Glutamatergic neuron (in vitro differentiated cells): ENCODE data around the gene CDH4. TPM values are rescaled to one million over a fixed set of nuclear protein-coding genes. Genes with fewer than 3 reads are reported as not detected.

ENCODE experiments used
- DNase-seq: peaks from one replicate; pipeline ENCODE4 v3.0.0; 2022
- H3K27ac Mint-ChIP-seq: one replicate; pipeline ENCODE4 v1.8.0; 2020; ENCODE audit warnings: mild to moderate bottlenecking, mixed read lengths, inconsistent platforms; ENCODE audit not compliant: unreplicated experiment
- H3K27me3 Mint-ChIP-seq: one replicate; pipeline ENCODE4 v1.8.0; 2020; ENCODE audit warnings: mild to moderate bottlenecking, moderate library complexity, mixed read lengths, inconsistent platforms; ENCODE audit not compliant: unreplicated experiment
- H3K36me3 Mint-ChIP-seq: one replicate; pipeline ENCODE4 v1.8.0; 2020; ENCODE audit warnings: mild to moderate bottlenecking, mixed read lengths, inconsistent platforms; ENCODE audit not compliant: unreplicated experiment
- H3K4me1 Mint-ChIP-seq: one replicate; pipeline ENCODE4 v1.8.0; 2020; ENCODE audit warnings: mild to moderate bottlenecking, low read depth, mixed read lengths, inconsistent platforms; ENCODE audit not compliant: unreplicated experiment
- H3K4me3 Mint-ChIP-seq: one replicate; pipeline ENCODE4 v1.8.0; 2020; ENCODE audit warnings: mild to moderate bottlenecking, mixed read lengths, inconsistent platforms; ENCODE audit not compliant: unreplicated experiment
- H3K9me3 Mint-ChIP-seq: one replicate; pipeline ENCODE4 v1.8.0; 2020; ENCODE audit warnings: mild to moderate bottlenecking, moderate library complexity, mixed read lengths, inconsistent platforms; ENCODE audit not compliant: unreplicated experiment
- total RNA-seq: library from RNA; stranded (reverse); fragmentation: NEBNext Ultra II Directional; extraction: Animal tissue kit (Norgen Biotek cat#: 25700); gene quantifications from one replicate; pipeline ENCODE4 v1.2.1, GENCODE V29; 2021; ENCODE audit not compliant: unreplicated experiment
- TF ChIP-seq, protein P1 (sequence below): fragments of 200-600 bp; sonication (generic); IDR thresholded peaks from one replicate; pipeline ENCODE4 v1.5.0; 2021; ENCODE audit not compliant: partially characterized antibody, unreplicated experiment

CDH4 gene
- total RNA-seq, 1 donor from 2014 or later = 1.2 TPM

DNA sequence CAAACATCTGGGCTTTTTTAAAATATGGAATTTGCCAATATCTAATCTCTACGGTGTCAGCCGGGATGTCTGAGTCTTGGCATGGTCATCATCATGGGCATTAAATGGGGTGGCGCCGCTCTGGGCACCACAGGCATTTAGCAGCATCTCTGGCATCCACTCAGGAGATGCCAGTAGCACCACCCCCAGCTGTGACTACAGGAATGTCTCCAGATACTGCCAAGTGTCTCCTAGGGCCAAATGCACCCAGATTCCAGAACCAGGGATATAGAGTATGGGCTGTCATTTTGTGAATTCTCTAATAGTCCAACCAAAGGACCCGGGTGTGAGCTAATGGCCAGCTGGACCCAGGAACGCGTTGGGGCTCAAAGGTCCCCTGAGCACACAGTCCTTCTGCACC lies 452.6 kb downstream of the CDH4 start:
- no peak for DNase-seq
- Mint-ChIP-seq H3K4me1 (no peaks in the 10 kb centered on the region), H3K4me3 (no peak overlapping the region), H3K27me3 (peaks cover 2% of the 10 kb centered on the region), H3K36me3 (no peaks in the 10 kb centered on the region), H3K27ac (no peak overlapping the region), H3K9me3 (peaks cover 3% of the 10 kb centered on the region)
- TF ChIP-seq, protein P1, sequence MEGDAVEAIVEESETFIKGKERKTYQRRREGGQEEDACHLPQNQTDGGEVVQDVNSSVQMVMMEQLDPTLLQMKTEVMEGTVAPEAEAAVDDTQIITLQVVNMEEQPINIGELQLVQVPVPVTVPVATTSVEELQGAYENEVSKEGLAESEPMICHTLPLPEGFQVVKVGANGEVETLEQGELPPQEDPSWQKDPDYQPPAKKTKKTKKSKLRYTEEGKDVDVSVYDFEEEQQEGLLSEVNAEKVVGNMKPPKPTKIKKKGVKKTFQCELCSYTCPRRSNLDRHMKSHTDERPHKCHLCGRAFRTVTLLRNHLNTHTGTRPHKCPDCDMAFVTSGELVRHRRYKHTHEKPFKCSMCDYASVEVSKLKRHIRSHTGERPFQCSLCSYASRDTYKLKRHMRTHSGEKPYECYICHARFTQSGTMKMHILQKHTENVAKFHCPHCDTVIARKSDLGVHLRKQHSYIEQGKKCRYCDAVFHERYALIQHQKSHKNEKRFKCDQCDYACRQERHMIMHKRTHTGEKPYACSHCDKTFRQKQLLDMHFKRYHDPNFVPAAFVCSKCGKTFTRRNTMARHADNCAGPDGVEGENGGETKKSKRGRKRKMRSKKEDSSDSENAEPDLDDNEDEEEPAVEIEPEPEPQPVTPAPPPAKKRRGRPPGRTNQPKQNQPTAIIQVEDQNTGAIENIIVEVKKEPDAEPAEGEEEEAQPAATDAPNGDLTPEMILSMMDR = no peak

DNA sequence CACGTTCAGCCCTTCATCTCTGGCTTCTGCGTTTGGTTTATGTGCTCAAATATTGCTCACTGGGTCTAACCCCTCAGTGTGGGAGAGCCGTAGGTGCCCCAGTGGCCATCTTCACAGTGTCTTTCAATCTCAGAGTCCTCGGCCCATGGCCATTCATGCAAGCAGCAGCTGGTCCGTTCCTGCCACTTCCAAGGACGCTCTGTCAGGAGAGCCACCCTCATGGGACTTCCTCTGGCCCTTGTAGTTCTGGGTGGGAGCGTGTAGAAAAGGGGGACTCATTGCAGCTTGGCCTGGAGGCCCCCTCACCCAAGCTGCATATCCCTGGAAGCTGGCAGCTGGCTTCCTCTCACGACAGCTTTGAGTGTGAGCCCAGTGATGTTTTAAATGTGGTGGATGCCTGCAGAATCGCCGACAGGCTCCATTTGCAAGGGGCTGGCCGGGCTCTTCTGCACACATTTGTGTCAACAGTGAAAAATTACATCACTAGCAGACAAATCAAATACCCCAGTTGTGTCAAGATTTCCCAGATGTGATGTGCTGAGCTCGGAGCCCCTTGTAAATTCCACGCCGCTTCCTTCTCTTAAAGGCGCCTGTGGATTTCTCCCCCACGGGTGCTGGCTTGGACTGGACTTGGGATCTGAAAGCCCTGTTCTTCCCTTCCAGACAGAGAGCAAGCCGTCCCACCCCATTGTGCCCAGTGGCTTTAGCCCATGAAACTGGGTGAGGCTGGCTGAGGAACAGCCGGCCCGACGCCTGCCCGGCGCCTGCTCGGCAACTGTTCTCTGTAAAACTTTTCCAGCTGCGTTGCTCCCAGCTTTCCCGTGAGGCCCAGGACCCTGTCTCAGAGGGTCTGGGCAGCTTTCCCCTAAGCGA lies 453.6 kb downstream of the CDH4 start:
- no peak for DNase-seq
- peaks cover 4% of the 10 kb centered on the region for H3K9me3 Mint-ChIP-seq
- H3K27me3 Mint-ChIP-seq = no peaks in the 10 kb centered on the region
- H3K4me1 Mint-ChIP-seq = no peaks in the 10 kb centered on the region
- TF ChIP-seq, protein P1 = no peak
- H3K4me3 Mint-ChIP-seq = no peak overlapping the region
- no peaks in the 10 kb centered on the region for H3K36me3 Mint-ChIP-seq
- no peak overlapping the region for H3K27ac Mint-ChIP-seq

DNA sequence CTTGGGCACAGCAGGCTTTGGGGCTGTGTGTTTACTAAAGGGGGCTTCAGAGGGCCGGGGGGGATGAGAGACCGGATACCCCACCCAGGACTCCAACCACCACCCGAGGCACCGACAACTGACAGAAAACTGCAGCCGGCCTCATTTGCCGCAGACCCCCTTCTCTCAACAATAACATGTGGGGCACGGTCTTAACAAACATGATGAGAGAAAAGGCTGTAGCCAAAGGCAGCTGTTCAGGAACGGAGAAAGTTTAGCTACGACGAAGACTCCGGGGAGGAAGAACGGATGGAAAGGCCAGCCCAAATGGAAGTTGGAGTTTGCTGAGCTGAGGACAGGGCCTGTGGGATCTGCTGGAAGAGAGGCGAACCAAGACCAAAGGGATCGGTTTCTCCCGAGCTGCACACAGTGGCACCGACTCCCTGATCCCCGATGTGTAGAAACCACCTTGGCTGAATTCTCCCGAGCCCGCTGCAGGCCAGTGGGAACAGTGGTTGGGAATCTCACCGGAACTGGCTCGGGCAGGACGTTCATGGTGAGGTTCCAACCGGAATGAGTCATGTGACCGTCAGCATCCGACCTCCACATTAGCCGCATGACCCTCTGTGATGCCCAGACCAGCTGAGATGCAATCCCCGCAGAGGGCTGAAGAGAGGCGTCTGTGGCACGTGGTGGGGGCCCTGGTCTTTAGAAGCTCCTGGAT lies 454.3 kb downstream of the CDH4 start:
- H3K27me3 Mint-ChIP-seq = peaks cover 4% of the 10 kb centered on the region
- TF ChIP-seq, protein P1 = no peak
- H3K4me3 Mint-ChIP-seq = no peak overlapping the region
- peaks cover 2% of the 10 kb centered on the region for H3K9me3 Mint-ChIP-seq
- no peak overlapping the region for H3K27ac Mint-ChIP-seq
- no peaks in the 10 kb centered on the region for H3K36me3 Mint-ChIP-seq
- no peak for DNase-seq
- H3K4me1 Mint-ChIP-seq = no peaks in the 10 kb centered on the region

DNA sequence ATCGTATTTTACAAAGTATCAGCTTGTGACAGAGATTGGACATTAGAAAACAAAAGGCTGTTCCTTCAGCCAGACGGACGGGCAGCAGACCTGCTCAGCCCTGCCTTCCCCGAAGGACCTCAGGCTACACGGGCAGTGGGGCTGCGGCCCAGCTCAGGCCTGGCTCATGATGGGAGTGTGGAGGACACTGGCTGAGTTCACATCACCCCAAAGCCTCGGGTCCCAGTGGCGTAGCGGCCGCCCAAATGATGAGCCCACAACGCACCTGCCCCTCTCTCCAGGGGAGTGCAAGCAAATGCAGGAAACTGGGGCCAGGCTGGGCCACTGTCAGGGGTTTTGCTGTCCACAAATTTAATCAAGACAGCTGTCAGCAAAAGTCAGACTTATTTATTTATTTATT lies 456.8 kb downstream of the CDH4 start:
- TF ChIP-seq, protein P1 = no peak
- Mint-ChIP-seq H3K9me3 (peaks cover 6% of the 10 kb centered on the region), H3K27me3 (peaks cover 5% of the 10 kb centered on the region), H3K36me3 (no peaks in the 10 kb centered on the region), H3K27ac (no peak overlapping the region), H3K4me1 (no peaks in the 10 kb centered on the region), H3K4me3 (no peak overlapping the region)
- no peak for DNase-seq

DNA sequence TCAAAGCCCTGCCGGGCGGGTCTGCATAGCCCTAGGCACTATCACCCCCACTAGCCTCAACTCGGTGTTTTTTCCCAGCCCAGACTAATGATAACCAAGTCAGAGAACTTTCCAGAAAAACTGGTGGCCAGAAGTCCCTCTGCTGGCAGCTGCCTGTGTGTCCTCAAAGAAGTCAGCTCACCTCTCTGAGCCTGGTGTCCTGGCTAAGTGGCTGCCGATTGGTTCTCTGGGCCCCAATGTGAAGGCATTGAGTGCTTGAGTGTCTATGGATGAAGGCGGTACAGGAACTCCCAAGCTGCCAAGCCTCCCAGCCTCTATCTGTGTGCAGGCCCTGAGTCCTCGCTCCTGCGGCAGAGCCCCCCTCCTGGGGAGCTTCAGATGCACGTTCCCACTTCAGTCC lies 458.0 kb downstream of the CDH4 start:
- TF ChIP-seq, protein P1 = no peak
- Mint-ChIP-seq H3K36me3 (no peaks in the 10 kb centered on the region), H3K27ac (no peak overlapping the region), H3K9me3 (peaks cover 6% of the 10 kb centered on the region), H3K4me1 (no peaks in the 10 kb centered on the region), H3K4me3 (no peak overlapping the region), H3K27me3 (peaks cover 5% of the 10 kb centered on the region)
- DNase-seq = no peak
